GM19438 (cell line): ENCODE results near the gene KRT6C.
"Not testable (repeated sequence)": the region's sequence is repeated elsewhere in the genome, so short reads cannot be mapped to it uniquely, and the experiment has no call there.

ENCODE experiments used
- ATAC-seq: cut with Tn5 transposase; IDR thresholded peaks from one replicate; pipeline ENCODE4 v1.9.1; 2021; ENCODE audit warnings: low read depth; ENCODE audit not compliant: unreplicated experiment

Gene KRT6C

GRCh38 chr12:52461693-52462092 lies 11.9 kb downstream of the KRT6C start:
- ATAC-seq = no peak

- ATAC-seq = no peak
Measured at GRCh38 chr12:52458861-52459260, 14.7 kb downstream of the KRT6C start.

DNA sequence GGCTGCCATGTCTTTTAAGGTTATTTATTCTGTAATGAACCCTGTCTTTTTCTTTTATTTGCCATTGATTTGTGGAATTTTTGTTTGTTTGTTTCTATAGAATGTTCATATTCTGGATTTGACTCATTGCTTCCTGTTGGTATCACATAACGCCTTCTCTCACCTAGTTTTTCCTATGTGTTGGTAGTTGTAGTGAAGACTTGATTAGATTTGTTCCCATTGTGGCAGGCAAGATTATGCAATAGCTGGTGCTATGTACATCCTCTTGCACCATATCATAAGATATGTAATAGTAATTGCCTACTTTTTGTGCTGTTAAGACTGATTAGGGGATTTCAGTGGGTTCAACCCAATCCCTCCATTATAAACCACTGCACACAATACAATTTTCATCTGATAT lies 17.8 kb downstream of the KRT6C start:
- no peak for ATAC-seq

GRCh38 chr12:52454411-52455201 lies 19.0 kb downstream of the KRT6C start:
- ATAC-seq = no peak

- no peak for ATAC-seq
Measured at GRCh38 chr12:52452101-52452500, 21.5 kb downstream of the KRT6C start, which contains the start of gene KRT6B. KRT6B (minus strand) TSS chr12:52452146; CDS start chr12:52452078, 68 bp downstream.

GRCh38 chr12:52448228-52448627 lies 25.4 kb downstream of the KRT6C start:
- ATAC-seq = no peak

DNA sequence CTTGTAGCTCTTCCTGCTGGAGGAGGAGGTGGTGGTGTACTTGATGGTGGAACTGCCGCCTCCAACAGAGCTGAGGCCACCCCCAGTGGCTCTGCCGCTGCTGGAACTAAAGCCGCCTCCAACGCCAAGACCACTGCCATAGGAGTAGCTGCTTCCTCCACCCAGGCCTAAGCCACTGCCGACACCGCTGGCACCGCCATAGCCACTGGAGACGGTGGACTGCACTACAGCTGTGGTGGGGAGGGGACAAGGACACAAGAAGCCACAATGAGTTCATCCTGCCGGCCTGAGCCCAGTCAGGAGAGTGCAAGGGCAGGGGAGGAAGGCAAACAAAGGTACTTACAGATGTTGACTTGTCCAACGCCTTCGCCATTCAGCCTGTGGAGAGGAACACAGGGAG lies 26.4 kb downstream of the KRT6C start:
- not testable (repeated sequence) for ATAC-seq

DNA sequence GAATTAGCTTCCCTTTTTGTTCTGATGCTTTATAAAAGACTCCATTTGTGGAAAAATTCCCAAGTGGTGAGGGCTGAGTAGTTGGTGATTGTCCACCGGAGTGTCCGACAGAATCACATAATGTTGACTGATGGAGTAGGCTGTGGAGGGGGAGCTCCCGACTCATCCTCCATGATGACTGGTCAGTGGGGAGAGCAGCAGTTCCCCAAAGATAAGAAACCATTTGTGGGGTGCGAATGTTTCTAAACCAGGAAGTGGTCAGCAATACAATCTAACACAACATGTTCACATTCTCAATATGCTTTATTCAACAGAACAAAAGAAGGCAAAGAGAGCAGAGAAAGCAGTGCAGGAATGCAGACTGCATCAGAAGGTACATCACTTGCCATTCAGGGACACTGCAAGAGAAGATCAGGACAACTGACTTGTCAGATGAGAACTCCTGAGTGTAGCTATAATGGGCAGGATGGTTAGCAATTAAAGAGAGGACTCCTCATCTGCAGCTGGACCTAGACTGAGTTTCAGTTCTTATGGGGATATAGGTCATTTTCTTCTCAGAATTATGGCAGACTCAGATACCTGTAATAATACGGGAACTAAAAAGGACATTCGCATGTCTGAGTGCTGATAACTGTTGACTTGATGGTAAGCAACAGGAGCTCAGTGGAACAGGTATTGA lies 27.1 kb downstream of the KRT6C start:
- no peak for ATAC-seq

DNA sequence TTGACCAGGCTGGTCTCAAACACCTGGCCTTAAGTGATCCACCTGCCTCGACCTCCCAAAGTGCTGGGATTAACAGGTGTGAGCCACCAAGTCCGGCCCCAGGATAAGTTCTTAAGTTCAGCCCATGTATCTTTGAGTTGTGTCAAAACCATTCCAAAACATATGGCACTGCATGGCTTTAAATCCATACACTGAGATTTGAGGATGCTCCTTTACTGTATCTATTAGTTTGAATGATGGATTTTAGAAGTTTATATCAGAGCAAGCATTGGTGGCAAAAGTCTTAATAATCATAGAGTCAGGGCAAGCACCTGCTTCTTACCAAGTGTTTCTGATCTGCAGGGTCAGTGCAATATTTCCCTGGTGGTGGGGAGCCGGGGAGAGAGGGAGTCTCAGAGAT lies 27.7 kb downstream of the KRT6C start:
- ATAC-seq = no peak

DNA sequence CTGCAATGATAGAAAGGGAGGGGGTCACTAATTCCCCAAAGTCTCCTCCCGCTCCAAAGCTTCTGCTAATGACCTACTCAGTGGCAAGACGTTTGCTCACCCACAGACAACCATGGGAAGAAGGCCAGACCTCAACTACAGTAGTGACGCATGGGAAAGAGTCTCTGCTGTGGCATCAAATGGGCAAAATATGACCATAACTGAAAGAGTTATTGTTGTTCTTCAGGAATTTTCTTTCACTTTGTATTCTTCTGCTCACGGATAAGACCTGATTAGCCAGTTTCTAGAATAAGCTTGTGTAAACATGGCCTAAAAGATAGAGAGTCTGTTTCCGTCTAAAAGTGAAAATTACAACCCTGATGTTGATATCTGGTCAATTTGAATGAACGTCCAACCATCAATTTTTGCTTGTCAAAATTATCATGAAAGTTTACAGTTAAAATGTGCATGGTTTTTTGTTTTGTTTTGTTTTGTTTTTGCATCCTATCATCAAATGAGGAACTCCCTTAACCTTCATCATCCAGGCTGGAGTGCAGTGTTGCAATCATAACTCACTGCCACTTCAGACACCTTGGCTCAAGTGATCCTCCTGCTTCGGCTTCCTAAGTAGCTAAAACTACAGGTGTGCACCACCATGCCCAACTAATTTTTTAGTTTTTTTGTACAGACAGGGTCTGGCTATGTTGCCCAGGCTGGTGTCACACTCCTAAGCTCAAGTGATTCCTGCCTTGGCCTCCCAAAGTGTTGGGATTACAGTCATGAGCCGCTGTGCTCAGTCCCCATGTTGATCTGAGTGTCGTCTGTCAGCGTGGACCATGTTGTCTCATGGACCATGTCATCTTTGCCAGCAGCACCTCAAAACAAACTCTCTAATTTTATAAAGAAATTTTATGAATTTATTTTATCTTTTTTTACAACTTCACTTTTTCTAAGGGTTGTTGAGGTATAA lies 28.7 kb downstream of the KRT6C start:
- no peak for ATAC-seq

- ATAC-seq = no peak
Measured at GRCh38 chr12:52443966-52444365, 29.6 kb downstream of the KRT6C start.

DNA sequence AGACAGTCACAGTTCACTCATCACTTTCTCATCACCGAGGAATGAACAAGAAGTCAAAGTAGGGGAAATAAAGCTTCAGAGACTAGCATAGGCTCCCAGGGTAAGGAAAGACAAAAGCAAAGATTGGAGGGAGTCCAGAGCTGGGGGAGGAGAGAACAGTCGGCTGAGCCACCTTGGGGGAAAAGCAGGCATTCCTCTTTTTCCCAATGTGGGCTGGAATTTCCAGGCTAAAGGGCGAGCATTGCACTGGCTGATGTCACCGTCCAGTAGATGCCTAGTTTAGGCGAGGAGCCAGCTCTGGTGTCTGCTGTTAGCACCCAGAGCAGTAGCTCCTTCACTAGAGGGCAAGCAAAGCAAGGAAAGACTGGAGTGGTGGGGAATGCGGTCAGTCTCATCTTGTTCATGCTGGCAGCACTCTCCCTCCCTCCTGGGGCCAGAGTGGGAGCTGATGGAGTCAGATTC lies 31.0 kb downstream of the KRT6C start:
- ATAC-seq = no peak

DNA sequence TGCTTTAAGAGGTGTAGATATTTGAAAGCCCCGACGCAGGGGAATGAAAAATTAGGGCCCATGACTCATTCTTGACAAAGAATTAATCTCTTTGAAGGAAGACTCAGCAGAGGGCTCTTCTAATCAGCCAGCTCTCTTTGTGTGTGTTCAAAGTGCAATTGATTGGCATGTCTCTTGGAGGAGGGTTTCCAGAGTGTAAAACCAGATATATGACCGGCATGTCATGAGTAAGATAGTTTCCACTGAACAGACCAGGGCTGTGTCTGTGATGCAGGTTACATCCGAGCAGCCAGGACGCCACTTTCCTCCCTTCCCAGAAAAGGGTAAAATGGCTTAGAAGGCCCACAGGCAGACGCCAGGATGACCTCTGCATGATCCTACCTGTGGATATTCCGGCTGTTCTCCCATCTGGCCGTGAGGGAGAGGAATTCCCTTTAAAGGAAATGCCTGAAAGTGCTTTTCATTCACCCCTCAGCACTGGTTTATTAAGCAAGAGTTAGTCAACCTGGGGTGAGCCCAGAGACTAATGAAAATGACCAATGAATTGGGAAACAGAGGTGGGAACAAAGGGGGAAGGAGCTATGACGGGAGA lies 32.2 kb downstream of the KRT6C start:
- no peak for ATAC-seq

- ATAC-seq = no peak
Measured at GRCh38 chr12:52440821-52441319, 32.7 kb downstream of the KRT6C start.

- no peak for ATAC-seq
Measured at GRCh38 chr12:52439845-52440244, 33.8 kb downstream of the KRT6C start.

GRCh38 chr12:52439420-52439819 lies 34.2 kb downstream of the KRT6C start:
- no peak for ATAC-seq

- ATAC-seq = no peak
Measured at GRCh38 chr12:52438305-52439301, 35.0 kb downstream of the KRT6C start.

DNA sequence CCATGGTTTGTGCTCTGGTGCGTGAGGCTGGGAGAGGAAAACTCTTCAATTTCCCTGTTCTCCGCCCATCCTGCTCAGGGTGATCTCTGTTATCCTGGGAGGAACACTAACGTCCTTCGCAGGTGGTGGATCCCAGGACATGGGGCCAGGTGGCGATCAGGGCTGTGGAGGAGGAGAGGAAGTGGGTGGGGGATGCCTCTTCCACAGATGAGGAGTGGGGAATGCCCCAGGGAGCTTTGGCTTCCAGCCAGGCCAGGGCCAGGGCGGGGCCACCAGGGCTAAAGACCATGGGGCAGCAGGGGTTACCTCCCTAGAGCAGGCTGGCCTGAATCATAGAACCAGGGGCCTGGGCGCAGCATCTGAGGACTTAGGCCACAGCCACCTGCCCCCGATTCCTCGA lies 36.1 kb downstream of the KRT6C start:
- ATAC-seq = no peak

- no peak for ATAC-seq
Measured at GRCh38 chr12:52436828-52437474, 36.7 kb downstream of the KRT6C start.
